H9 (cell line): ENCODE data around the gene TPPP. TPM values are rescaled to one million over a fixed set of nuclear protein-coding genes. Genes with fewer than 3 reads are reported as not detected.
A peak's percentile ranks its signal among the peaks of the same experiment; 100 is the strongest.
"Not testable (repeated sequence)": the region's sequence is repeated elsewhere in the genome, so short reads cannot be mapped to it uniquely, and the experiment has no call there.

ENCODE experiments used
- DNase-seq: peaks from one replicate; pipeline ENCODE4 v3.0.0-alpha.2; 2017
- H2AFZ ChIP-seq: one replicate; pipeline ENCODE4 v1.6.1; 2013; ENCODE audit warnings: mild to moderate bottlenecking, low read length, control low read depth, moderate library complexity
- H2AK5ac ChIP-seq: 2 replicates; pipeline ENCODE4 v1.6.1; 2013; ENCODE audit warnings: low read length, control low read depth, mixed read lengths; ENCODE audit not compliant: insufficient read length
- H2BK120ac ChIP-seq: one replicate; pipeline ENCODE4 v1.6.1; 2013; ENCODE audit warnings: low read depth, mild to moderate bottlenecking, low read length, control low read depth, inconsistent platforms; ENCODE audit not compliant: poor library complexity, severe bottlenecking
- H2BK12ac ChIP-seq: 2 replicates; pipeline ENCODE4 v1.6.1; 2013; ENCODE audit warnings: low read length, control low read depth, mixed read lengths, low read depth; ENCODE audit not compliant: insufficient read length
- H2BK15ac ChIP-seq: 2 replicates; pipeline ENCODE4 v1.6.1; 2013; ENCODE audit warnings: low read depth, low read length, control low read depth
- H2BK20ac ChIP-seq: one replicate; pipeline ENCODE4 v1.6.1; 2013; ENCODE audit warnings: low read depth, mild to moderate bottlenecking, low read length, control low read depth, inconsistent platforms; ENCODE audit not compliant: poor library complexity, severe bottlenecking
- H2BK5ac ChIP-seq: 2 replicates; pipeline ENCODE4 v1.6.1; 2013; ENCODE audit warnings: low read length, control low read depth, mixed read lengths; ENCODE audit not compliant: insufficient read length
- H3K14ac ChIP-seq: 2 replicates; pipeline ENCODE4 v1.6.1; 2013; ENCODE audit warnings: low read length, control low read depth; ENCODE audit not compliant: insufficient read depth
- H3K18ac ChIP-seq: 2 replicates; pipeline ENCODE4 v1.6.1; 2013; ENCODE audit warnings: low read depth, mild to moderate bottlenecking, mixed read lengths, low read length, control low read depth; ENCODE audit not compliant: insufficient read length
- H3K23ac ChIP-seq: 2 replicates; pipeline ENCODE4 v1.6.1; 2013; ENCODE audit warnings: low read length, control low read depth, mixed read lengths, low read depth; ENCODE audit not compliant: insufficient read length
- H3K23me2 ChIP-seq: 2 replicates; pipeline ENCODE4 v1.6.1; 2013; ENCODE audit warnings: low read depth, mild to moderate bottlenecking, mixed read lengths, low read length, control low read depth; ENCODE audit not compliant: insufficient read length, poor library complexity, severe bottlenecking
- H3K27ac ChIP-seq: 2 replicates; pipeline ENCODE4 v1.5.1; 2013; ENCODE audit warnings: low read length, control low read depth, mixed read lengths, low read depth; ENCODE audit not compliant: insufficient read length
- H3K27me3 ChIP-seq: 2 replicates; pipeline ENCODE4 v1.6.1; 2013; ENCODE audit warnings: low read length, control low read depth, inconsistent platforms; ENCODE audit not compliant: insufficient read depth
- H3K4ac ChIP-seq: 2 replicates; pipeline ENCODE4 v1.6.1; 2013; ENCODE audit warnings: low read depth, mild to moderate bottlenecking, control low read depth, inconsistent platforms, low read length, moderate library complexity
- H3K4me1 ChIP-seq: 2 replicates; pipeline ENCODE4 v1.6.1; 2013; ENCODE audit warnings: low read length, control low read depth, inconsistent platforms; ENCODE audit not compliant: insufficient read depth
- H3K4me2 ChIP-seq: 2 replicates; pipeline ENCODE4 v1.6.1; 2013; ENCODE audit warnings: low read length, control low read depth, mixed read lengths; ENCODE audit not compliant: insufficient read length, insufficient read depth
- H3K56ac ChIP-seq: 2 replicates; pipeline ENCODE4 v1.6.1; 2013; ENCODE audit warnings: low read depth, mild to moderate bottlenecking, mixed read lengths, low read length, control low read depth; ENCODE audit not compliant: insufficient read length
- H3K79me1 ChIP-seq: 2 replicates; pipeline ENCODE4 v1.6.1; 2013; ENCODE audit warnings: low read depth, mild to moderate bottlenecking, moderate library complexity, low read length, control low read depth, inconsistent platforms; ENCODE audit not compliant: insufficient read depth, poor library complexity, severe bottlenecking
- H3K79me2 ChIP-seq: 2 replicates; pipeline ENCODE4 v1.6.1; 2013; ENCODE audit warnings: low read length, control low read depth, inconsistent platforms; ENCODE audit not compliant: insufficient read depth
- H3K9ac ChIP-seq: 2 replicates; pipeline ENCODE4 v1.6.1; 2013; ENCODE audit warnings: low read length, control low read depth, mixed read lengths; ENCODE audit not compliant: insufficient read length; ENCODE audit errors: extremely low read depth
- H3K9me3 ChIP-seq: one replicate; pipeline ENCODE4 v1.6.1; 2013; ENCODE audit warnings: low read depth, low read length, inconsistent platforms; ENCODE audit not compliant: control insufficient read depth
- H3T11ph ChIP-seq: one replicate; pipeline ENCODE4 v1.6.1; 2013; ENCODE audit warnings: mild to moderate bottlenecking, low read length, control low read depth, inconsistent platforms
- H4K20me1 ChIP-seq: one replicate; pipeline ENCODE4 v1.6.1; 2013; ENCODE audit not compliant: control insufficient read depth, insufficient read length, insufficient read depth
- H4K5ac ChIP-seq: 2 replicates; pipeline ENCODE4 v1.6.1; 2013; ENCODE audit warnings: low read depth, mild to moderate bottlenecking, mixed read lengths, low read length, control low read depth; ENCODE audit not compliant: insufficient read length
- H4K8ac ChIP-seq: replicated peaks from 2 replicates; pipeline ENCODE4 v1.6.1; 2013; ENCODE audit warnings: low read length, control low read depth, mixed read lengths, low read depth; ENCODE audit not compliant: insufficient read length
- H4K91ac ChIP-seq: 2 replicates; pipeline ENCODE4 v1.6.1; 2013; ENCODE audit warnings: low read depth, mild to moderate bottlenecking, moderate library complexity, mixed read lengths, low read length, control low read depth; ENCODE audit not compliant: insufficient read length
- H3K27ac Mint-ChIP-seq, 3 experiments: 2 replicates in 2 of 3; 3 replicates in 1 of 3; pipeline ENCODE4 v1.8.0; 2020 to 2021; ENCODE audit warnings: mixed read lengths in 3 of 3, mild to moderate bottlenecking in 1 of 3, moderate library complexity in 1 of 3
- H3K27me3 Mint-ChIP-seq: 2 replicates; pipeline ENCODE4 v1.8.0; 2021; ENCODE audit warnings: low read depth, mild to moderate bottlenecking, moderate library complexity, mixed read lengths
- H3K36me3 Mint-ChIP-seq, 3 experiments: 2 replicates in 2 of 3; 3 replicates in 1 of 3; pipeline ENCODE4 v1.8.0; 2020 to 2021; ENCODE audit warnings: low read depth in 3 of 3, mixed read lengths in 3 of 3; ENCODE audit not compliant: insufficient read depth in 1 of 3
- H3K4me1 Mint-ChIP-seq, 2 experiments: 2 replicates each; pipeline ENCODE4 v1.8.0; 2020; ENCODE audit warnings: mixed read lengths in 2 of 2
- H3K4me3 Mint-ChIP-seq, 2 experiments: 2 replicates in 1 of 2; 3 replicates in 1 of 2; pipeline ENCODE4 v1.8.0; 2020 to 2021; ENCODE audit warnings: mild to moderate bottlenecking in 2 of 2, mixed read lengths in 2 of 2, moderate library complexity in 1 of 2
- H3K9me3 Mint-ChIP-seq, 2 experiments: 2 replicates in 1 of 2; 3 replicates in 1 of 2; pipeline ENCODE4 v1.8.0; 2020; ENCODE audit warnings: mild to moderate bottlenecking in 2 of 2, mixed read lengths in 2 of 2, moderate library complexity in 1 of 2
- WGBS: extraction: QIAGEN DNeasy Blood & Tissue Kit; methylation state at CpG from one replicate; pipeline ENCODE4 v1.1.7; 2013; ENCODE audit warnings: missing lambda C conversion rate, low lambda C conversion rate, mixed read lengths; ENCODE audit not compliant: insufficient read length; ENCODE audit errors: extremely low coverage; 5-methylcytosine and 5-hydroxymethylcytosine counted together
- total RNA-seq: library from RNA; stranded (reverse); gene quantifications from 2 replicates; pipeline ENCODE4 v1.2.1, GENCODE V29; 2021

TPPP gene
- total RNA-seq, 1 experiment from 2014 or later = 0.44 TPM

DNA sequence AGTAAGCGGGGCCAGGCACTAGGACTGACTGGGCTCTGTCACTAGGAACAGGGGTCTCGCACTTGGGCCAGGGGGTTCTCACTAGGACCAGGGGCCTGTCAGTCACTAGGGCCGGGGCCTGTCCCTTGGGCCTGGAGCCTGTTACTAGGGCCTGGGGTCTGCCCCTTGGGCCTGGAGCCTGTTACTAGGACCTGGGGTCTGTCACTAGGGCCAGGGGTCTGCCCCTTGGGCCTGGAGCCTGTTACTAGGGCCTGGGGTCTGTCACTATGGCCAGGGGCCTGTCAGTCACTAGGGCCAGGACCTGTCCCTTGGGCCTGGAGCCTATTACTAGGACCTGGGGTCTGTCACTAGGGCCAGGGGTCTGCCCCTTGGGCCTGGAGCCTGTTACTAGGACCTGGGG is 10.9 kb downstream of the TPPP start:
- H3K56ac ChIP-seq, H3K4ac ChIP-seq, H3K4me2 ChIP-seq, H4K20me1 ChIP-seq, H3K9me3 ChIP-seq, H3K14ac ChIP-seq, H3K27me3 ChIP-seq, H3K4me1 ChIP-seq, H3K27ac ChIP-seq, H3K79me2 ChIP-seq, H2AK5ac ChIP-seq, H3K9me3 Mint-ChIP-seq, H2BK5ac ChIP-seq, H2BK20ac ChIP-seq, H4K91ac ChIP-seq, H3K36me3 Mint-ChIP-seq, H4K8ac ChIP-seq, H3T11ph ChIP-seq, H2AFZ ChIP-seq, H3K18ac ChIP-seq, H3K27ac Mint-ChIP-seq, H3K4me3 Mint-ChIP-seq, H2BK15ac ChIP-seq, H3K23ac ChIP-seq, H3K9ac ChIP-seq, H4K5ac ChIP-seq, H2BK12ac ChIP-seq, H3K23me2 ChIP-seq, H3K4me1 Mint-ChIP-seq, H2BK120ac ChIP-seq, H3K79me1 ChIP-seq: not testable (repeated sequence)
- WGBS = no CpG with 5 or more reads among the region's 3 CpGs
- peaks cover 48% of the 10 kb centered on the region for H3K27me3 Mint-ChIP-seq
- DNase-seq = peak; percentile 13

DNA sequence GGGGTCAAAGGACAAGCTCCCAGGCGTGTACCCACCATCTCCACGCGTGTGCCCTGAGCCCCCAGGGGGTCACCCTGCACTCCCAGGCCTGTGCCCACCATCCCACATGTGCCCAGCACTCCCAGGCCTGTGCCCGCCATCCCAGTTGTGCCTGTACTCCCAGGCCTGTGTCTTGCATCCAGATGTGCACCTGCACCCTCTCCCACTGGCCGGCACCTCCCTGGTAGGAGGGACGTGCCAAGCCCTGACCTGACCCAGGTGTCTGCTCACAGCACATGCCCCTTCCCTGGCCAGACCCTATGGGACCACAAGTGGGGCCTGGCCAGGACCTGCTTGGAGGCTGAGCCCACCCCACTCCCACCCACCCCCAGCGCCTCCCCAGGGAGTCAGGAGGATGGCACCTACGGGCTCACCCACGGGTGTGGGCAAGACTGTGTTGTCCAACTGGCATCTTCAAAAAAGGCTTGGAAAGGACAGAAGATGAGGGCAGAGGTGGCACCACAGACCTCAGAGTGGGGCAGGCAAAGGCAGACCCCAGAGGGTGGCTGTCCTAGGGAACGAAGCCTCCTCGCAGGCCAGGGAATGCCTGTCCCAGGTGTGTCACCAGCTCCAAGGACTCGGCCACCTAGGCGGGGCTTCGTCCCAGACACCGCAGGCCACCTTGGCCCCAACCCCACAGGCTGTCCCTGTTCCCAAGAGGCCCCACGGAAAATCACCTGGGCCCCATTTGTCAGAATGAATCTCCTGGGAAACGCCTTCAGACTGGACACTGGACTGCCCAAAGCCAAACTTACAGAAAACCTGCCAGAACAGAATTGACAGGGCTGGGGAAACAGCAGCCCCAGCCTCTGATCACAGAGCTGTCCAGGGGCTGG is 11.6 kb downstream of the TPPP start:
- not testable (repeated sequence) for H3K23me2 ChIP-seq, H4K91ac ChIP-seq, H3K18ac ChIP-seq, H3K27ac ChIP-seq, H3K79me1 ChIP-seq, H4K20me1 ChIP-seq, H2BK12ac ChIP-seq, H3T11ph ChIP-seq, H2AK5ac ChIP-seq, H4K5ac ChIP-seq, H3K36me3 Mint-ChIP-seq, H3K9me3 ChIP-seq, H3K79me2 ChIP-seq, H3K4ac ChIP-seq, H3K4me2 ChIP-seq, H2BK15ac ChIP-seq, H3K9ac ChIP-seq, H3K4me1 ChIP-seq, H2AFZ ChIP-seq, H3K4me3 Mint-ChIP-seq, H2BK20ac ChIP-seq, H3K23ac ChIP-seq, H4K8ac ChIP-seq, H2BK120ac ChIP-seq, H3K14ac ChIP-seq, H2BK5ac ChIP-seq, H3K27me3 ChIP-seq, H3K56ac ChIP-seq, H3K9me3 Mint-ChIP-seq, H3K27ac Mint-ChIP-seq, H3K4me1 Mint-ChIP-seq
- WGBS = no CpG with 5 or more reads among the region's 17 CpGs
- peak; percentile 14 for DNase-seq
- H3K27me3 Mint-ChIP-seq = peaks cover 51% of the 10 kb centered on the region
